Measurements from ENCODE around the gene PAM16.

DNA sequence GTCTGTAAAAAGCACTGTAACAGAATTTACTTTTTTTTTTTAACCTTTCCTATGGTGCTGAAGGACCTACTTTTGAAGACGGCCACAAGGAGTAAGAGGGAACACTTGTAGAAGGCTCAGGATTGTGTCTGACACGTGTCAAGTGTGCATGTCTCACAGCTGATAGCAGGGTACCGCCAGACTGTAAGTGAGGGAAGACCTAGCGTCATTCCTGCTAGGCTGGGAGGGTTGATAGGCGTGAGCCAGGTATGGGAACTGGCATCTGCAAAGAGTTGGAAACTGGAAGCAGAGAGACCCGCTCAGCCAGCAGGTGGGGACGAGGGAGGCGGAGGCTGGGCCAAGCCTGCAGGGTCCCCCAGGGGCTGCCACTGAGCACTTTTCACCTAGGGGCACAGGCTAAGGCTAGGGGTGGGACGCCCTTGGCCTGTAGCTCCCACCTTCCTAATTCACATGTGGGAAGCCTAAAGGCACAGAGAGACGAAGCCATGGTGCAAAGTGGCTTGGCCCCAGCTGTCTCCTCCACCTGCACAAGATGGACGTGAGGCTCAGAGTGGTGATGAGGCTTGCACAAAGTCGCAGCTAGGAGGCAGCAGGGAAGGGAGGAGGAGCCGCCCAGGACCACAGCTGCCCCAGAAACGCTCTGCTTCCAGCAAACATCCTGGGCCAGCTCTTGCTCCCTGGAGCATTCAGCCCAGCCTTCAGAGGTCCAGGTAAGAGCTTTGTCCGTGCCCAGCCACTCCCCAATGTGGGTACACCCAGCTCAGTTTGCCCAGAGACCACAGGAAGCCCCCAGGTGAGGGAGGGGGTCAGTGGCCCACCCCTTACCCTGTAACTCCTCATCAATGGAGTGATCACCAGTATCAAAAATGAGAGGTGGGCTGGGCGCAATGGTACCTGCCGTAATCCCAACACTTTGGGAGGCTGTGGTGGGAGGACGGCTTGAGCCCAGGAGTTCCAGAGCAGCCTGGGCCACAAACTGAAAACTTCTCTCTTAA, 39.4 kb upstream of the PAM16 start:
- TF ChIP-seq EZH2 (IDR thresholded peaks at IDR 0.05; ENCODE audit: insufficient read depth, poor library complexity, severe bottlenecking), result no peak
- no peak for TF ChIP-seq EZH2phosphoT487 (IDR thresholded peaks at IDR 0.05; ENCODE audit: insufficient read depth, low read depth)

Measured in GM23248 (cell line).